HepG2 (cell line): ENCODE data around the gene KIF25. TPM values are rescaled to one million over a fixed set of nuclear protein-coding genes. Genes with fewer than 3 reads are reported as not detected.
A peak's percentile ranks its signal among the peaks of the same experiment; 100 is the strongest.

Experiments used
- ATF2 ChIP-seq: sonication (generic); formaldehyde crosslinking; IDR thresholded peaks from 2 replicates; pipeline ENCODE4 v1.4.0; 2020; ENCODE audit warnings: missing genetic modification reagents
- BORCS8-MEF2B ChIP-seq: sonication (generic); formaldehyde crosslinking; IDR thresholded peaks from 2 replicates; pipeline ENCODE4 v1.8.0; 2022; ENCODE audit warnings: mild to moderate bottlenecking, missing genetic modification reagents
- CEBPG ChIP-seq: IDR thresholded peaks from 2 replicates; pipeline ENCODE4 v1.6.1; 2016
- IKZF5 ChIP-seq: IDR thresholded peaks from 2 replicates; pipeline ENCODE4 v1.6.1; 2018; ENCODE audit warnings: missing genetic modification reagents, mild to moderate bottlenecking, missing compliant biosample characterization
- PITX1 ChIP-seq: sonication (generic); formaldehyde crosslinking; IDR thresholded peaks from 2 replicates; pipeline ENCODE4 v1.5.1; 2020; ENCODE audit warnings: mild to moderate bottlenecking, missing genetic modification reagents
- RAD21 ChIP-seq: fragments of 450-650 bp; formaldehyde crosslinking; IDR thresholded peaks from 2 replicates; pipeline ENCODE4 v1.5.0; 2020; ENCODE audit warnings: mild to moderate bottlenecking
- SOX6 ChIP-seq, 2 experiments: fragments of 450-650 bp in 1 of 2; sonication (generic) in 1 of 2; formaldehyde crosslinking in 1 of 2; IDR thresholded peaks; 2 replicates each; pipeline versions ENCODE4 v1.4.0 to v1.6.1; 2017 to 2020; ENCODE audit warnings: antibody characterized with exemption in 1 of 2, mild to moderate bottlenecking in 1 of 2, missing genetic modification reagents in 1 of 2
- ZBTB38 ChIP-seq: sonication (generic); formaldehyde crosslinking; IDR thresholded peaks from 2 replicates; pipeline ENCODE4 v1.5.1; 2020; ENCODE audit warnings: mild to moderate bottlenecking, missing genetic modification reagents
- ZNF138 ChIP-seq: sonication (generic); formaldehyde crosslinking; IDR thresholded peaks from 2 replicates; pipeline ENCODE4 v1.5.0; 2020; ENCODE audit warnings: mild to moderate bottlenecking, low read depth, missing genetic modification reagents
- ZNF225 ChIP-seq: sonication (generic); formaldehyde crosslinking; IDR thresholded peaks from 2 replicates; pipeline ENCODE4 v1.4.0; 2020; ENCODE audit warnings: mild to moderate bottlenecking, missing genetic modification reagents
- ZNF574 ChIP-seq: sonication (generic); formaldehyde crosslinking; IDR thresholded peaks from 2 replicates; pipeline ENCODE4 v1.4.0; 2020; ENCODE audit warnings: missing genetic modification reagents
- ZNF687 ChIP-seq: sonication (generic); formaldehyde crosslinking; IDR thresholded peaks from 2 replicates; pipeline ENCODE4 v1.5.1; 2020; ENCODE audit warnings: mild to moderate bottlenecking, missing genetic modification reagents, moderate library complexity
- ZNF788 ChIP-seq: sonication (generic); formaldehyde crosslinking; IDR thresholded peaks from 2 replicates; pipeline ENCODE4 v1.5.0; 2020; ENCODE audit warnings: mild to moderate bottlenecking, missing genetic modification reagents, borderline replicate concordance
- ZNF891 ChIP-seq: sonication (generic); formaldehyde crosslinking; IDR thresholded peaks from 2 replicates; pipeline ENCODE4 v1.5.0; 2020; ENCODE audit warnings: mild to moderate bottlenecking, missing genetic modification reagents
- polyA plus RNA-seq, 8 experiments: library from polyadenylated mRNA; depleted of rRNA in 3 of 8; stranded (reverse) in 7 of 8; unstranded in 1 of 8; fragments of >200 nt; fragmentation: Illumina TruSeq in 4 of 8; extraction: Trizol in 4 of 8; gene quantifications; 2 replicates each; pipeline versions ENCODE4 v1.2.1 to v1.2.3, GENCODE V29; 2011 to 2016; ENCODE audit warnings: low read depth in 4 of 8, missing spikeins in 1 of 8, mixed read lengths in 1 of 8; ENCODE audit not compliant: insufficient read depth in 1 of 8
- total RNA-seq, 5 experiments: library from RNA; depleted of rRNA; stranded (reverse); fragments of >200 nt; fragmentation: Illumina TruSeq; extraction: Trizol; gene quantifications; 2 replicates each; pipeline ENCODE4 v1.2.3, GENCODE V29; 2016; ENCODE audit warnings: low read depth in 1 of 5

The KIF25 gene
- total and polyA plus RNA-seq, 2 of the 13 experiments (the other 11 are each of a cell fraction or from before 2014, with no cell fraction given) = not detected

- TF ChIP-seq ZNF788 (no peak), IKZF5 (CRISPR knock-in tag) (no peak), ATF2 (0 out of 2 replicates have a peak, but pooled peaks have one; percentile 19), PITX1 (CRISPR knock-in tag) (peak; percentile 39; the same call in 1 of the 2 replicates), ZNF138 (CRISPR knock-in tag) (0 out of 2 replicates have a peak, but pooled peaks have one; percentile 24), BORCS8-MEF2B (CRISPR knock-in tag) (0 out of 2 replicates have a peak, but pooled peaks have one; percentile 37), ZNF891 (peak; percentile 33; the same call in 1 of the 2 replicates), ZBTB38 (CRISPR knock-in tag) (0 out of 2 replicates have a peak, but pooled peaks have one; percentile 23), ZNF687 (CRISPR knock-in tag) (peak; percentile 15; the same call in 1 of the 2 replicates), RAD21 (CRISPR knock-in tag) (peak; percentile 66), SOX6 (IDR thresholded peaks at IDR 0.05) (no peak), SOX6 (CRISPR knock-in tag; IDR thresholded peaks at IDR 0.05) (no peak), CEBPG (CRISPR knock-in tag) (peak; percentile 63), ZNF225 (CRISPR knock-in tag) (0 out of 2 replicates have a peak, but pooled peaks have one; percentile 34), ZNF574 (CRISPR knock-in tag) (0 out of 2 replicates have a peak, but pooled peaks have one; percentile 14)
Measured at GRCh38 chr6:168071620-168072019, 74.1 kb downstream of the KIF25 start (continued).
